Naive thymus-derived CD4-positive, alpha-beta T cell (primary cell): ENCODE results near the gene TBX19. TPM values are rescaled to one million over a fixed set of nuclear protein-coding genes. Genes with fewer than 3 reads are reported as not detected.

Source experiments
- ATAC-seq: fragments of 150-1000 bp; cut with Tn5 transposase; 2 replicates; pipeline ENCODE4 v1.10.0; 2021; ENCODE audit warnings: mild to moderate bottlenecking, moderate library complexity
- CTCF ChIA-PET: fragments of 350-600 bp; sonication (Branson Sonifier 250); formaldehyde crosslinking; loops from one replicate; lab custom pipeline; 2021; ENCODE audit warnings: antibody characterized with exemption; lab: Charles Lee
- POLR2A ChIA-PET: fragments of 350-600 bp; sonication (Branson Sonifier 250); formaldehyde crosslinking; loops from one replicate; lab custom pipeline; 2021; ENCODE audit warnings: antibody characterized with exemption, inconsistent platforms; lab: Charles Lee
- DNase-seq, 9 donors: peaks; one replicate each; pipeline versions ENCODE4 v3.0.0 to v3.0.0-alpha.2; 2020 to 2022; ENCODE audit warnings: mixed read lengths in 1 of 9
- H3K27ac ChIP-seq: one replicate; pipeline ENCODE4 v1.7.0; 2013; ENCODE audit warnings: mild to moderate bottlenecking, low read depth, low read length, moderate library complexity
- H3K27me3 ChIP-seq, 2 donors: one replicate each; pipeline ENCODE4 v1.7.0; 2013; ENCODE audit warnings: low read length in 2 of 2, mild to moderate bottlenecking in 2 of 2, moderate library complexity in 2 of 2; ENCODE audit not compliant: control insufficient read depth in 2 of 2, insufficient read depth in 2 of 2
- H3K36me3 ChIP-seq, 3 experiments: 1 replicate in 2 of 3; 2 replicates in 1 of 3; pipeline ENCODE4 v1.7.0; 2013; ENCODE audit warnings: low read length in 3 of 3, mild to moderate bottlenecking in 3 of 3, moderate library complexity in 1 of 3; ENCODE audit not compliant: insufficient read depth in 3 of 3, control insufficient read depth in 2 of 3
- H3K4me1 ChIP-seq, 2 donors: one replicate each; pipeline ENCODE4 v1.7.0; 2013; ENCODE audit warnings: low read length in 2 of 2, mild to moderate bottlenecking in 2 of 2, moderate library complexity in 1 of 2; ENCODE audit not compliant: control insufficient read depth in 2 of 2, insufficient read depth in 2 of 2
- H3K4me3 ChIP-seq: 2 replicates; pipeline ENCODE4 v1.7.0; 2013; ENCODE audit warnings: mild to moderate bottlenecking, low read length
- H3K9me3 ChIP-seq, 3 experiments: 1 replicate in 2 of 3; 2 replicates in 1 of 3; pipeline ENCODE4 v1.7.0; 2013; ENCODE audit warnings: low read length in 3 of 3; ENCODE audit not compliant: control insufficient read depth in 2 of 3
- H3K27ac Mint-ChIP-seq, 9 donors: one replicate each; pipeline ENCODE4 v1.8.0; 2020 to 2022; ENCODE audit warnings: mixed read lengths in 9 of 9, mild to moderate bottlenecking in 8 of 9, moderate library complexity in 5 of 9, inconsistent platforms in 2 of 9
- H3K27me3 Mint-ChIP-seq, 5 donors: one replicate each; pipeline ENCODE4 v1.8.0; 2021 to 2022; ENCODE audit warnings: mixed read lengths in 5 of 5, mild to moderate bottlenecking in 1 of 5
- H3K36me3 Mint-ChIP-seq, 5 donors: one replicate each; pipeline ENCODE4 v1.8.0; 2020 to 2022; ENCODE audit warnings: mixed read lengths in 5 of 5, mild to moderate bottlenecking in 3 of 5, inconsistent platforms in 1 of 5
- H3K4me1 Mint-ChIP-seq, 7 donors: one replicate each; pipeline ENCODE4 v1.8.0; 2020 to 2022; ENCODE audit warnings: mixed read lengths in 7 of 7, mild to moderate bottlenecking in 3 of 7, inconsistent platforms in 1 of 7
- H3K4me3 Mint-ChIP-seq, 10 donors: one replicate each; pipeline ENCODE4 v1.8.0; 2020 to 2022; ENCODE audit warnings: mild to moderate bottlenecking in 10 of 10, mixed read lengths in 10 of 10, moderate library complexity in 6 of 10, inconsistent platforms in 2 of 10
- H3K9me3 Mint-ChIP-seq, 11 donors: one replicate each; pipeline ENCODE4 v1.8.0; 2020 to 2022; ENCODE audit warnings: mixed read lengths in 11 of 11, mild to moderate bottlenecking in 4 of 11, inconsistent platforms in 1 of 11, moderate library complexity in 1 of 11
- intact Hi-C, 2 donors: fragments of 100-400 bp; cut with micrococcal nuclease; formaldehyde crosslinking; loops; one replicate each; pipeline ENCODE4 v1.15.1; 2023
- polyA plus RNA-seq, 2 donors: library from polyadenylated mRNA; unstranded; fragments of 300-500 nt; fragmentation: Illumina TruSeq; gene quantifications; one replicate each; pipeline ENCODE4 v1.2.3, GENCODE V29; 2021
- total RNA-seq, 6 experiments: library from RNA in 5 of 6; stranded (reverse) in 5 of 6; gene quantifications; 1 replicate in 5 of 6; 2 replicates in 1 of 6; pipeline ENCODE4 v1.2.3 and lab custom pipeline; 2021 to 2026

The TBX19 gene
- total RNA-seq, result 1 to 10 TPM; 1.8 to 4.5 (median 3.8) TPM
- polyA plus RNA-seq, result 1 to 10 TPM; 1.1 to 2.2 TPM
- 2.6 reads per million, percentile 13 among the genes with 10 or more reads in this experiment for total RNA-seq (lab: John Stamatoyannopoulos, UW)

- peaks cover 0 to 5% (median 0%) of the 10 kb centered on the region in 5 donors for H3K27me3 Mint-ChIP-seq
- DNase-seq (no peak), ATAC-seq (no peak)
- H3K4me3 ChIP-seq, result no peak within 1 kb of the TSS
- H3K36me3 Mint-ChIP-seq, result peaks cover 2 to 35% (median 21%) of the 10 kb centered on the region in 5 donors
- H3K4me3 Mint-ChIP-seq, result no peak within 1 kb of the TSS
- intact Hi-C loops, result no loop called here
- POLR2A ChIA-PET, result no interaction called here
- H3K27ac ChIP-seq, result no peak within 1 kb of the TSS
- peaks cover 3 to 13% (median 7%) of the 10 kb centered on the region in 7 donors for H3K4me1 Mint-ChIP-seq
- H3K9me3 Mint-ChIP-seq, result peaks cover 0 to 14% (median 5%) of the 10 kb centered on the region in 11 donors
- CTCF ChIA-PET, result no interaction called here
- no peaks in the 10 kb centered on the region for H3K36me3 ChIP-seq
- no peaks in the 10 kb centered on the region for H3K27me3 ChIP-seq
- H3K4me1 ChIP-seq, result no peaks in the 10 kb centered on the region
- no peak within 1 kb of the TSS for H3K27ac Mint-ChIP-seq
- H3K9me3 ChIP-seq, result no peaks in the 10 kb centered on the region
Observed at GRCh38 chr1:168280296-168280927, at the start of gene TBX19. TSS of gene TBX19 (plus strand) at chr1:168280877. CDS start at chr1:168281091, 214 bp downstream.

- H3K36me3 ChIP-seq, result peaks cover 3 to 80% (median 9%) of the 10 kb centered on the region in 3 experiments
- no peaks in the 10 kb centered on the region for H3K9me3 ChIP-seq
- H3K27ac ChIP-seq, result no peak overlapping the region
- Mint-ChIP-seq H3K36me3 (peaks cover 20 to 73% (median 46%) of the 10 kb centered on the region in 5 donors), H3K4me3 (peak overlapping the region in 1 of 10 donors; percentile 26), H3K27ac (peak overlapping the region in 4 of 9 donors; percentile 1 to 68 (median 34)), H3K27me3 (no peaks in the 10 kb centered on the region), H3K4me1 (peaks cover 33 to 71% (median 61%) of the 10 kb centered on the region in 7 donors), H3K9me3 (no peaks in the 10 kb centered on the region)
- no peaks in the 10 kb centered on the region for H3K27me3 ChIP-seq
- intact Hi-C loops, result loop anchor here (1.0 to 5.0 kb wide), 9 partner anchors 9 to 1113 kb away; partner anchors contain the start of genes ATP1B1 (in 1 of the 2), POU2F1 (in 1 of the 2) and SFT2D2 (in 1 of the 2)
- ATAC-seq (peak; percentile 95), DNase-seq (peak in 7 of 9 donors; percentile 17 to 38 (median 27))
- H3K4me1 ChIP-seq, result peaks cover 9 to 11% of the 10 kb centered on the region in 2 donors
- ChIA-PET POLR2A (interaction anchor here (0.5 kb wide), 1 partner anchor 1113 kb away, joined by 3 read pairs; no protein-coding TSS in a partner anchor), CTCF (interaction anchor here (0.8 to 1.1 kb wide), 3 partner anchors 9 to 153 kb away, joined by 3 read pairs; no protein-coding TSS in a partner anchor)
- no peak overlapping the region for H3K4me3 ChIP-seq
Observed at GRCh38 chr1:168234846-168235547, 45.7 kb upstream of the TBX19 start.

- peaks cover 3 to 82% (median 9%) of the 10 kb centered on the region in 3 experiments for H3K36me3 ChIP-seq
- no peak overlapping the region for H3K4me3 ChIP-seq
- ChIA-PET POLR2A (no interaction called here), CTCF (interaction anchor here (0.8 to 1.1 kb wide), 3 partner anchors 8 to 153 kb away, joined by 3 read pairs; no protein-coding TSS in a partner anchor)
- no peaks in the 10 kb centered on the region for H3K27me3 Mint-ChIP-seq
- peaks cover 9 to 11% of the 10 kb centered on the region in 2 donors for H3K4me1 ChIP-seq
- intact Hi-C loops, result loop anchor here (1.0 to 5.0 kb wide), 9 partner anchors 9 to 1113 kb away; partner anchors contain the start of genes ATP1B1 (in 1 of the 2), POU2F1 (in 1 of the 2) and SFT2D2 (in 1 of the 2)
- ATAC-seq, result peak; percentile 15
- no peaks in the 10 kb centered on the region for H3K9me3 ChIP-seq
- peak overlapping the region in 3 of 9 donors; percentile 1 to 68 (median 67) for H3K27ac Mint-ChIP-seq
- peaks cover 20 to 79% (median 50%) of the 10 kb centered on the region in 5 donors for H3K36me3 Mint-ChIP-seq
- no peak overlapping the region for H3K27ac ChIP-seq
- no peak overlapping the region for H3K4me3 Mint-ChIP-seq
- DNase-seq, result no peak
- no peaks in the 10 kb centered on the region for H3K9me3 Mint-ChIP-seq
- no peaks in the 10 kb centered on the region for H3K27me3 ChIP-seq
- peaks cover 31 to 72% (median 61%) of the 10 kb centered on the region in 7 donors for H3K4me1 Mint-ChIP-seq
Observed at GRCh38 chr1:168235548-168235885, 45.2 kb upstream of the TBX19 start.

GRCh38 chr1:168235937-168236336 lies 44.7 kb upstream of the TBX19 start:
- Mint-ChIP-seq H3K4me1 (peaks cover 27 to 68% (median 57%) of the 10 kb centered on the region in 7 donors), H3K4me3 (peak overlapping the region in 1 of 10 donors; percentile 57), H3K36me3 (peaks cover 20 to 83% (median 50%) of the 10 kb centered on the region in 5 donors), H3K27me3 (no peaks in the 10 kb centered on the region), H3K27ac (peak overlapping the region in 4 of 9 donors; percentile 41 to 68 (median 41)), H3K9me3 (no peaks in the 10 kb centered on the region)
- ChIA-PET POLR2A (no interaction called here), CTCF (interaction anchor here (0.8 to 1.1 kb wide), 2 partner anchors 17 to 153 kb away, joined by 3 read pairs; no protein-coding TSS in a partner anchor)
- H3K36me3 ChIP-seq, result peaks cover 3 to 85% (median 9%) of the 10 kb centered on the region in 3 experiments
- no peak overlapping the region for H3K27ac ChIP-seq
- no peaks in the 10 kb centered on the region for H3K27me3 ChIP-seq
- intact Hi-C loops, result loop anchor here (1.0 to 5.0 kb wide), 9 partner anchors 10 to 1112 kb away; partner anchors contain the start of genes ATP1B1 (in 1 of the 2), POU2F1 (in 1 of the 2) and SFT2D2 (in 1 of the 2)
- no peaks in the 10 kb centered on the region for H3K9me3 ChIP-seq
- DNase-seq (no peak), ATAC-seq (no peak)
- peaks cover 9 to 11% of the 10 kb centered on the region in 2 donors for H3K4me1 ChIP-seq
- no peak overlapping the region for H3K4me3 ChIP-seq

GRCh38 chr1:168236836-168237611 lies 43.7 kb upstream of the TBX19 start:
- Mint-ChIP-seq H3K36me3 (peaks cover 21 to 83% (median 55%) of the 10 kb centered on the region in 5 donors), H3K4me3 (peak overlapping the region in 1 of 10 donors; percentile 33), H3K27me3 (no peaks in the 10 kb centered on the region), H3K4me1 (peaks cover 24 to 61% (median 47%) of the 10 kb centered on the region in 7 donors), H3K27ac (peak overlapping the region in 3 of 9 donors; percentile 9 to 75 (median 43)), H3K9me3 (no peaks in the 10 kb centered on the region)
- intact Hi-C loops, result loop anchor here (1.0 to 5.0 kb wide), 7 partner anchors 50 to 1015 kb away; partner anchors contain the start of genes ATP1B1 (in 1 of the 2) and POU2F1 (in 1 of the 2)
- Histone ChIP-seq H3K27me3 (no peaks in the 10 kb centered on the region), H3K36me3 (peaks cover 5 to 85% (median 10%) of the 10 kb centered on the region in 3 experiments), H3K27ac (no peak overlapping the region), H3K9me3 (no peaks in the 10 kb centered on the region), H3K4me3 (no peak overlapping the region), H3K4me1 (peaks cover 9 to 11% of the 10 kb centered on the region in 2 donors)
- ChIA-PET POLR2A (interaction anchor here (1.2 kb wide), 1 partner anchor 11 kb away, joined by 3 read pairs; no protein-coding TSS in a partner anchor), CTCF (interaction anchor here (0.6 kb wide), 1 partner anchor 917 kb away, joined by 3 read pairs; no protein-coding TSS in a partner anchor)
- no peak for ATAC-seq
- DNase-seq, result peak in 1 of 9 donors; percentile 49
